CD4-positive, alpha-beta T cell (primary cell): ENCODE data around the gene SSH3. TPM values are rescaled to one million over a fixed set of nuclear protein-coding genes. Genes with fewer than 3 reads are reported as not detected.
A peak's percentile ranks its signal among the peaks of the same experiment; 100 is the strongest.

Experiments used
- ATAC-seq: fragments of 200-7000 bp; cut with Tn5 transposase; one replicate; pipeline ENCODE4 v1.10.0; 2022; ENCODE audit warnings: mild to moderate bottlenecking; ENCODE audit not compliant: poor library complexity
- CTCF ChIA-PET: fragments of 350-600 bp; sonication (Branson Sonifier 250); formaldehyde crosslinking; loops from one replicate; lab custom pipeline; 2021; ENCODE audit warnings: antibody characterized with exemption, inconsistent platforms; lab: Charles Lee
- POLR2A ChIA-PET: fragments of 350-600 bp; sonication (Branson Sonifier 250); formaldehyde crosslinking; loops from one replicate; lab custom pipeline; 2021; ENCODE audit warnings: antibody characterized with exemption, inconsistent platforms; lab: Charles Lee
- DNase-seq, 14 experiments: peaks; one replicate each; pipeline ENCODE4 v3.0.0-alpha.2; 2013 to 2020; ENCODE audit warnings: mixed read lengths in 2 of 14
- H3K27ac ChIP-seq, 2 donors: one replicate each; pipeline versions ENCODE4 v1.5.1 to v1.7.0; 2013; ENCODE audit warnings: low read length in 2 of 2, low read depth in 1 of 2, mild to moderate bottlenecking in 1 of 2
- H3K27me3 ChIP-seq, 2 experiments: 1 replicate in 1 of 2; 2 replicates in 1 of 2; pipeline versions ENCODE4 v1.6.1 to v1.7.0; 2013; ENCODE audit warnings: low read length in 2 of 2, control low read depth in 1 of 2, mild to moderate bottlenecking in 1 of 2, moderate library complexity in 1 of 2; ENCODE audit not compliant: insufficient read depth in 2 of 2, control insufficient read depth in 1 of 2
- H3K36me3 ChIP-seq: one replicate; pipeline ENCODE4 v1.6.1; 2013; ENCODE audit warnings: low read length, control low read depth; ENCODE audit not compliant: insufficient read depth
- H3K4me1 ChIP-seq: one replicate; pipeline ENCODE4 v1.6.1; 2013; ENCODE audit warnings: low read length, control low read depth; ENCODE audit not compliant: insufficient read depth
- H3K4me3 ChIP-seq: one replicate; pipeline ENCODE4 v1.5.1; 2013; ENCODE audit warnings: mild to moderate bottlenecking, low read length, moderate library complexity
- H3K9me3 ChIP-seq, 2 experiments: 1 replicate in 1 of 2; 2 replicates in 1 of 2; pipeline versions ENCODE4 v1.6.1 to v1.7.0; 2013; ENCODE audit warnings: low read length in 2 of 2, mild to moderate bottlenecking in 2 of 2, control low read depth in 1 of 2, moderate library complexity in 1 of 2; ENCODE audit not compliant: control insufficient read depth in 1 of 2, insufficient read depth in 1 of 2
- H3K27ac Mint-ChIP-seq: one replicate; pipeline ENCODE4 v1.8.0; 2020; ENCODE audit warnings: mixed read lengths
- H3K27me3 Mint-ChIP-seq: one replicate; pipeline ENCODE4 v1.8.0; 2021; ENCODE audit warnings: mixed read lengths
- H3K36me3 Mint-ChIP-seq: one replicate; pipeline ENCODE4 v1.8.0; 2021; ENCODE audit warnings: low read depth, mixed read lengths
- H3K4me1 Mint-ChIP-seq: one replicate; pipeline ENCODE4 v1.8.0; 2021; ENCODE audit warnings: low read depth, mixed read lengths
- H3K4me3 Mint-ChIP-seq: one replicate; pipeline ENCODE4 v1.8.0; 2020; ENCODE audit warnings: mild to moderate bottlenecking, mixed read lengths
- H3K9me3 Mint-ChIP-seq: one replicate; pipeline ENCODE4 v1.8.0; 2020; ENCODE audit warnings: mixed read lengths
- CTCF ChIP-seq: fragments of 200-600 bp; IDR thresholded peaks from one replicate; pipeline ENCODE4 v1.8.0; 2022; ENCODE audit warnings: antibody characterized with exemption, mild to moderate bottlenecking
- intact Hi-C, 2 experiments: fragments of 100-400 bp; cut with DNase I in 1 of 2; cut with micrococcal nuclease in 1 of 2; formaldehyde crosslinking; loops; one replicate each; pipeline versions ENCODE4 v1.15.1 to v1.9.0; 2023 to 2025; cut with DNase I, micrococcal nuclease
- total RNA-seq, 174 experiments: library from RNA in 2 of 174; stranded (reverse) in 2 of 174; gene quantifications; one replicate each; pipeline ENCODE4 v1.2.3 and lab custom pipeline; 2021 to 2026

SSH3 gene
- total RNA-seq, 2 experiments from 2014 or later, result 8.5 to 8.8 TPM

GRCh38 chr11:67310246-67311050 lies 7.1 kb downstream of the SSH3 start:
- ChIA-PET CTCF (no interaction called here), POLR2A (interaction anchor here (0.9 kb wide), 1 partner anchor 70 kb away, joined by 3 read pairs; no protein-coding TSS in a partner anchor)
- Mint-ChIP-seq H3K9me3 (no peaks in the 10 kb centered on the region), H3K27me3 (no peaks in the 10 kb centered on the region), H3K36me3 (no peaks in the 10 kb centered on the region), H3K4me1 (peaks cover 34% of the 10 kb centered on the region), H3K4me3 (no peak overlapping the region), H3K27ac (no peak overlapping the region)
- DNase-seq, result no peak
- Histone ChIP-seq H3K27ac (peak overlapping the region in 1 of 2 donors; percentile 4), H3K4me1 (peaks cover 48% of the 10 kb centered on the region), H3K9me3 (no peaks in the 10 kb centered on the region), H3K36me3 (peaks cover 5% of the 10 kb centered on the region), H3K27me3 (no peaks in the 10 kb centered on the region), H3K4me3 (no peak overlapping the region)
- intact Hi-C loops, result no loop called here
- TF ChIP-seq CTCF, result no peak
- ATAC-seq, result no peak

- ChIA-PET POLR2A (interaction anchor here (0.9 kb wide), 2 partner anchors 8 to 71 kb away, joined by 3 read pairs; partner anchors contain the start of gene SSH3), CTCF (no interaction called here)
- Mint-ChIP-seq H3K27ac (no peak overlapping the region), H3K36me3 (no peaks in the 10 kb centered on the region), H3K27me3 (no peaks in the 10 kb centered on the region), H3K4me1 (peaks cover 38% of the 10 kb centered on the region), H3K9me3 (no peaks in the 10 kb centered on the region), H3K4me3 (no peak overlapping the region)
- intact Hi-C loops, result no loop called here
- no peak overlapping the region for H3K4me3 ChIP-seq
- peak overlapping the region; percentile 4 to 75 for H3K27ac ChIP-seq
- no peaks in the 10 kb centered on the region for H3K27me3 ChIP-seq
- ATAC-seq, result no peak
- peaks cover 46% of the 10 kb centered on the region for H3K4me1 ChIP-seq
- no peak for TF ChIP-seq CTCF
- H3K36me3 ChIP-seq, result peaks cover 5% of the 10 kb centered on the region
- H3K9me3 ChIP-seq, result no peaks in the 10 kb centered on the region
- no peak for DNase-seq
Observed at GRCh38 chr11:67311051-67311555, 7.8 kb downstream of the SSH3 start.

DNA sequence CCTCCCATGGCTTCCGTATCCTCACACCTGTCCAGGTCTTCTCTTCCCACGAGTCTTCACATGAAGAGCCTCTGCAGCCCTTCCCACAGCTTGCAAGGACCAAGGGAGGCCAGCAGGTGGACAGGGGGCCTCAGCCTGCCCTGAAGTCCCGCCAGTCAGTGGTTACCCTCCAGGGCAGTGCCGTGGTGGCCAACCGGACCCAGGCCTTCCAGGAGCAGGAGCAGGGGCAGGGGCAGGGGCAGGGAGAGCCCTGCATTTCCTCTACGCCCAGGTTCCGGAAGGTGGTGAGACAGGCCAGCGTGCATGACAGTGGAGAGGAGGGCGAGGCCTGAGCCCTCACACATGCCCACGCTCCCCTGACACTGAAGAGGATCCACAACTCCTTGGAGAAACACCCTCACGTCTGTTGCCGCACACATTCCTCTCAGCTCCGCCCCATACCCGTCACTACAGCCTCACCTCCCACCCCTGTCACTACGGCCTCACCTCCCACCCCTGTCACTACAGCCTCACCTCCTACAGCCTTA lies 8.3 kb downstream of the SSH3 start:
- Mint-ChIP-seq H3K4me3 (no peak overlapping the region), H3K9me3 (no peaks in the 10 kb centered on the region), H3K27me3 (no peaks in the 10 kb centered on the region), H3K36me3 (no peaks in the 10 kb centered on the region), H3K27ac (peak overlapping the region; percentile 80), H3K4me1 (peaks cover 38% of the 10 kb centered on the region)
- no peaks in the 10 kb centered on the region for H3K27me3 ChIP-seq
- ATAC-seq (peak; percentile 32), DNase-seq (peak in 3 of 14 experiments; percentile 36 to 57 (median 52))
- peak overlapping the region; percentile 9 to 75 for H3K27ac ChIP-seq
- H3K4me1 ChIP-seq, result peaks cover 51% of the 10 kb centered on the region
- intact Hi-C loops, result no loop called here
- no peak overlapping the region for H3K4me3 ChIP-seq
- no peak for TF ChIP-seq CTCF
- H3K36me3 ChIP-seq, result peaks cover 5% of the 10 kb centered on the region
- no peaks in the 10 kb centered on the region for H3K9me3 ChIP-seq
- ChIA-PET CTCF (no interaction called here), POLR2A (interaction anchor here (0.9 kb wide), 1 partner anchor 9 kb away, joined by 3 read pairs; the partner anchor contains the start of gene SSH3)
